Measurements from ENCODE around the gene IL17REL.

DNA sequence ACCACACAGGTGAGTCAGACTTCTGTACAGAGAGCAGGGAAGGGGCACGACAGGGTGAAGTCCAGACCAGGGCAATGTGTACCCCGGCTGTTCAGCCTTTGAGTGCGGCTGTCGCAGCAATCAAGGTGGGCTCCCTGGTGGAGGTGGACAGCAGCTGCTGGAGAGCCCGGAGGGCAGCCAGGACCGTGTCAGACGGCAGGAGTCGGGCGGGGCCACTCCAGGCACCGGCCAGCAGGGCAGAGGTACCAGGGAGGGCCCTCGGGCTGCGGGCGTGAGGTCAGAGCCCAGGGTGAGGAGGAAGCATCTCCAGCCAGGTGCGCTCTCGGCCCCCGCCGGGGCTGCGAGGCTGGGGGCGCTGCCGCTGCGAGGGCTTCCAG is 52.8 kb downstream of the IL17REL start:
- no peak for TF ChIP-seq POLR2A (IDR thresholded peaks at IDR 0.05)
- TF ChIP-seq, protein P1, sequence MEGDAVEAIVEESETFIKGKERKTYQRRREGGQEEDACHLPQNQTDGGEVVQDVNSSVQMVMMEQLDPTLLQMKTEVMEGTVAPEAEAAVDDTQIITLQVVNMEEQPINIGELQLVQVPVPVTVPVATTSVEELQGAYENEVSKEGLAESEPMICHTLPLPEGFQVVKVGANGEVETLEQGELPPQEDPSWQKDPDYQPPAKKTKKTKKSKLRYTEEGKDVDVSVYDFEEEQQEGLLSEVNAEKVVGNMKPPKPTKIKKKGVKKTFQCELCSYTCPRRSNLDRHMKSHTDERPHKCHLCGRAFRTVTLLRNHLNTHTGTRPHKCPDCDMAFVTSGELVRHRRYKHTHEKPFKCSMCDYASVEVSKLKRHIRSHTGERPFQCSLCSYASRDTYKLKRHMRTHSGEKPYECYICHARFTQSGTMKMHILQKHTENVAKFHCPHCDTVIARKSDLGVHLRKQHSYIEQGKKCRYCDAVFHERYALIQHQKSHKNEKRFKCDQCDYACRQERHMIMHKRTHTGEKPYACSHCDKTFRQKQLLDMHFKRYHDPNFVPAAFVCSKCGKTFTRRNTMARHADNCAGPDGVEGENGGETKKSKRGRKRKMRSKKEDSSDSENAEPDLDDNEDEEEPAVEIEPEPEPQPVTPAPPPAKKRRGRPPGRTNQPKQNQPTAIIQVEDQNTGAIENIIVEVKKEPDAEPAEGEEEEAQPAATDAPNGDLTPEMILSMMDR (IDR thresholded peaks at IDR 0.05): peak in 3 of 4 experiments; percentile 3 to 39 (median 29)
